Uterus (tissue), 4 donors: ENCODE measurements around the gene TICRR. TPM values are rescaled to one million over a fixed set of nuclear protein-coding genes. Genes with fewer than 3 reads are reported as not detected.

ENCODE experiments used
- DNase-seq, 2 donors: peaks; one replicate each; pipeline ENCODE4 v3.0.0-alpha.2; 2019 to 2020
- H3K27ac ChIP-seq, 2 donors: fragments of 200-600 bp; sonication (generic); 1 replicate in 1 of 2; 2 replicates in 1 of 2; pipeline ENCODE4 v1.5.1; 2016 to 2018
- H3K27me3 ChIP-seq, 2 donors: fragments of 200-600 bp; sonication (generic); one replicate each; pipeline ENCODE4 v1.5.1; 2018 to 2019; ENCODE audit warnings: control low read depth in 1 of 2
- H3K36me3 ChIP-seq, 2 donors: fragments of 200-600 bp; sonication (generic); one replicate each; pipeline ENCODE4 v1.5.1; 2019; ENCODE audit warnings: control low read depth in 1 of 2
- H3K4me1 ChIP-seq, 2 donors: fragments of 200-600 bp; sonication (generic); one replicate each; pipeline ENCODE4 v1.5.1; 2018 to 2019; ENCODE audit warnings: control low read depth in 1 of 2
- H3K4me3 ChIP-seq, 2 donors: fragments of 200-600 bp; sonication (generic); 1 replicate in 1 of 2; 2 replicates in 1 of 2; pipeline ENCODE4 v1.5.1; 2018 to 2019; ENCODE audit warnings: mild to moderate bottlenecking in 1 of 2
- H3K9me3 ChIP-seq, 2 donors: fragments of 200-600 bp; sonication (generic); one replicate each; pipeline ENCODE4 v1.5.1; 2019; ENCODE audit warnings: control low read depth in 1 of 2
- POLR2A ChIP-seq, 2 donors: fragments of 450-650 bp; IDR thresholded peaks; one replicate each; pipeline ENCODE4 v1.6.1; 2016; ENCODE audit warnings: antibody characterized with exemption in 2 of 2, mild to moderate bottlenecking in 1 of 2, moderate library complexity in 1 of 2
- intact Hi-C: fragments of 100-400 bp; cut with DNase I; formaldehyde crosslinking; loops from one replicate; pipeline ENCODE4 v1.15.1; 2023; ENCODE audit warnings: low total_unique reads
- total RNA-seq, 4 donors: library from RNA; depleted of rRNA in 3 of 4; stranded (reverse); fragments of >200 nt in 3 of 4; gene quantifications; one replicate each; pipeline versions ENCODE4 v1.1.0 to v1.2.4, GENCODE V29; 2014 to 2023
- TF ChIP-seq, protein P1 (sequence below), 4 experiments: fragments of 200-600 bp in 2 of 4; fragments of 450-650 bp in 2 of 4; sonication (generic) in 2 of 4; IDR thresholded peaks; one replicate each; pipeline ENCODE4 v1.5.1; 2016 to 2019; ENCODE audit warnings: antibody characterized with exemption in 4 of 4, mild to moderate bottlenecking in 2 of 4, moderate library complexity in 1 of 4
- donor health status: DM: yes; HTN: yes; CAD: no.

TICRR gene
- total RNA-seq, 4 donors from 2014 or later = under 0.01 to 3.7 TPM; not detected in 2

DNA sequence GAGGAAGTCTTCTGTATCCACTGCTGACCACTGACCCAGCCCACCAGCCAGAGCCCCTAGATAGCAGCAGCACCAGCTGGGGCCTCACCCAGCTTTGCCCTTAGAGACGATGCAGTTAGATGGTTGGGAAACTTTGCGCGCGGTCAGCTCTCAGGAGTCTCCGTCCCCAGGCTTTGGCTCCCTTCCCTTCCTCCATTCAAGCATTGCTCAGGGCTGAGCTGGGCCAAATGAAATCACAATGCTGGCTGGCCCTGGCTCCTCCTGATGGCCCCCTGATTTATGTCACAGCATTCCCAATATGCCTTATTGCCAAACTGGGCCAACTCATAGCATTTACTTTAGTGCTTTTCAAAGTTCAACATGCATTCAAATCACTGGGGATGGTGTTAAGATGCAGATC, 44.3 kb upstream of the TICRR start:
- Histone ChIP-seq H3K9me3 (no peaks in the 10 kb centered on the region), H3K4me1 (no peaks in the 10 kb centered on the region), H3K27me3 (no peaks in the 10 kb centered on the region), H3K27ac (no peak overlapping the region), H3K36me3 (no peaks in the 10 kb centered on the region), H3K4me3 (no peak overlapping the region)
- TF ChIP-seq, protein P1, sequence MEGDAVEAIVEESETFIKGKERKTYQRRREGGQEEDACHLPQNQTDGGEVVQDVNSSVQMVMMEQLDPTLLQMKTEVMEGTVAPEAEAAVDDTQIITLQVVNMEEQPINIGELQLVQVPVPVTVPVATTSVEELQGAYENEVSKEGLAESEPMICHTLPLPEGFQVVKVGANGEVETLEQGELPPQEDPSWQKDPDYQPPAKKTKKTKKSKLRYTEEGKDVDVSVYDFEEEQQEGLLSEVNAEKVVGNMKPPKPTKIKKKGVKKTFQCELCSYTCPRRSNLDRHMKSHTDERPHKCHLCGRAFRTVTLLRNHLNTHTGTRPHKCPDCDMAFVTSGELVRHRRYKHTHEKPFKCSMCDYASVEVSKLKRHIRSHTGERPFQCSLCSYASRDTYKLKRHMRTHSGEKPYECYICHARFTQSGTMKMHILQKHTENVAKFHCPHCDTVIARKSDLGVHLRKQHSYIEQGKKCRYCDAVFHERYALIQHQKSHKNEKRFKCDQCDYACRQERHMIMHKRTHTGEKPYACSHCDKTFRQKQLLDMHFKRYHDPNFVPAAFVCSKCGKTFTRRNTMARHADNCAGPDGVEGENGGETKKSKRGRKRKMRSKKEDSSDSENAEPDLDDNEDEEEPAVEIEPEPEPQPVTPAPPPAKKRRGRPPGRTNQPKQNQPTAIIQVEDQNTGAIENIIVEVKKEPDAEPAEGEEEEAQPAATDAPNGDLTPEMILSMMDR (IDR thresholded peaks at IDR 0.05) = no peak
- TF ChIP-seq POLR2A (IDR thresholded peaks at IDR 0.05) = no peak
- no peak for DNase-seq
- intact Hi-C loops = no loop called here

DNA sequence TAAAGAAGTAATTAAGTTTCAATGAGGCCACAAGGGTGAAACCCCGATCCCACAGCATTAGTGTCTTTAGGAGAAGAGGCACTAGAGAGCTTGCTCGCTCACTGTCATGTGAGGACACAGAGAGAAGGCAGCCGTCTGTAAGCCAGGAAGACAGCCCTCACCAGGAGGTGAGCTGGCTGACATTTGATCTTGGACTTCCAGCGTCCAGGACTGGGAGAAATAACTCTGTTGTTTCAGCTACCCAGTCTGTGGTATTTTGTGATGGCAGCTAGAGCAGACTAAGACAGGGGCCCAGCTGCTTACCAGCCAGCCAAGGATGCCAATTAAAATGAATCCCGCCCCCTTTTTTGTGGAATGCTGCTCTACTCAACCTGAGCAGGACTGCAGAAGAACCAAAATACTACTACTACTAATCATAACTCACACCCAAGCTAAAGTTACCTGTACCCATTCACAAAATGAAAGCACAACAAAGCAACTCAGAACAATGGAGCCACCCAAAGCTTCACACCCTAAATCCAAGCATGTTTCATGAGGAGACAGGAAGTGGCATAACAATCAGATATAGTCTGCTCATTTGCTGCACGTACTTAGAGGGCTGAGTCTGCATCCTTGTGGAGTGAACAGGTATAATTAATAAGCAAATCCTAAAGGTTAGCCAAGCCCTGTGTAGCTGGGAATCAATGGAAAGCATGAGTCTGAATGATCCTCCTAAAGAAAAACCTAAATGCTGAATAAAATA, 43.3 kb upstream of the TICRR start:
- Histone ChIP-seq H3K36me3 (no peaks in the 10 kb centered on the region), H3K4me1 (no peaks in the 10 kb centered on the region), H3K9me3 (no peaks in the 10 kb centered on the region), H3K27me3 (no peaks in the 10 kb centered on the region), H3K27ac (no peak overlapping the region), H3K4me3 (no peak overlapping the region)
- intact Hi-C loops = no loop called here
- DNase-seq = no peak
- TF ChIP-seq POLR2A (IDR thresholded peaks at IDR 0.05) = no peak
- TF ChIP-seq, protein P1 (IDR thresholded peaks at IDR 0.05) = no peak

DNA sequence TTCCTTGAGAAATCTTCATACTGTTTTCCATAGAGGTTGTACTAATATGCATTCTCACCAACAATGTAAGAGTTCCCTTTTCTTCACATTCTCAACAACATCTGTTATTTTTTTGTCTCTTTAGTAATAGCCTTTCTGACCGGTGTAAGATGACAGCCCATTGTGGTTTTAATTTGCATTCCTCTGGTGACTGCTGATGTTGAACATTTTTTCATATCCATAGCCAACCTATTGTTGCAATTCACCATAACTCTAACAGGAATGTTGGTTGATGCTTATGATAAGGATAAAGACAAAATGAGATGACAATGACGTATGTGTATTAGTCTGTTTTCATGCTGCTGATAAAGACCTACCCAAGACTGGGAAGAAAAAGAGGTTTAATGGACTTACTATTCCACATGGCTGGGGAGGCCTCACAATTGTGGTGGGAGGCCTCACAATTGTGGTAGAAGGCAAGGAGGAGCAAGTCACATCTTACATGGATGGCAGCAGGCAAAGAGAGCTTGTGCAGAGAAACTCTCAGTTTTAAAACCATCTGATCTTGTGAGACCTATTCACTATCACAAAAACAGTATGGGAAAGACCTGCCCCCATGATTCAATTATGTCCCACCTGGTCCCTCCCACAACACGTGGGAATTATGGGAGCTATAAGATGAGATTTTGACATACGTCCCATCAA, 41.3 kb upstream of the TICRR start:
- no peaks in the 10 kb centered on the region for H3K27me3 ChIP-seq
- no peak for DNase-seq
- H3K9me3 ChIP-seq = no peaks in the 10 kb centered on the region
- intact Hi-C loops = no loop called here
- TF ChIP-seq, protein P1 (IDR thresholded peaks at IDR 0.05) = no peak
- TF ChIP-seq POLR2A (IDR thresholded peaks at IDR 0.05) = no peak
- H3K36me3 ChIP-seq = no peaks in the 10 kb centered on the region
- H3K27ac ChIP-seq = no peak overlapping the region
- no peaks in the 10 kb centered on the region for H3K4me1 ChIP-seq
- no peak overlapping the region for H3K4me3 ChIP-seq

DNA sequence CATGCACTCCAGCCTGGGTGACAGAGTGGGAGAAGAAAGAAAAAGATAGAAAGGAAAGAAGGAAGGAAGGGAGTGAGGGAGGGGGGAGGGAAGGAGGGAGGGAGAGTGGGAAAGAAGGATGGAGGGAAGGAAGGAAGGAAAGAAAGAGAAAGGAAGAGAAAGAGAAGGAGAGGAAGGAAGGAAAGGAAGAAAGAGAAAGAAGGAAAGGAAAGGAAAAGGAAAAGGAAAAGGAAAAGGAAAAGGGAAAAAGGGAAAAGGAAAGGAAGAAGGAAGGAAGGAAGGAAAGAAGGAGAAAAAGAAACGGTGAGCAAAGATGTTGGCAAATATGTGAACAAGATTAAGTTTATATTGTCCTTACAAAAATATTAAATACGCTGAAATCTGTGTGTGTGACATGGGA, 36.2 kb upstream of the TICRR start:
- no peaks in the 10 kb centered on the region for H3K4me1 ChIP-seq
- no peaks in the 10 kb centered on the region for H3K9me3 ChIP-seq
- no peak overlapping the region for H3K27ac ChIP-seq
- no peak for DNase-seq
- no peak overlapping the region for H3K4me3 ChIP-seq
- H3K27me3 ChIP-seq = no peaks in the 10 kb centered on the region
- TF ChIP-seq, protein P1 (IDR thresholded peaks at IDR 0.05) = no peak
- no peak for TF ChIP-seq POLR2A (IDR thresholded peaks at IDR 0.05)
- no peaks in the 10 kb centered on the region for H3K36me3 ChIP-seq
- intact Hi-C loops = no loop called here

DNA sequence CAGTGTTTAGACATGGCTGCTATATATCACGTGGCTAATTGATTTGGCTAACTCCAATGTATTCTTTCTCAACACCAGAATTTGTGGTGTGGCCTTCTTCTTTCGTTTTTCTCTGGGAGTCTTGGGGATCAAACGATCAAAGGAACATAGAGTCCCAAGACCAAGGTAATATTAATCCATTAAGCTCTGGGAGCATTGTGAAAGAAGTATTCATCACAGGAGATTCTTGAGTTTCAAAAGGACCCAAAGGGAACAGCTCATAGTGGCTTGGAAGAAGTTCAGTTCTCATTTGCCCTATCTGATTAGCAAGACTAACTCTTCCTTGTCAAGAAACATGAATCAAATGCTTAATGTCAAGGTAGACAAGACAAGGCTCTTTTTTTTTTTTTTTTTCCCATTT, 32.9 kb upstream of the TICRR start:
- Histone ChIP-seq H3K36me3 (no peaks in the 10 kb centered on the region), H3K27me3 (no peaks in the 10 kb centered on the region), H3K9me3 (no peaks in the 10 kb centered on the region), H3K4me1 (no peaks in the 10 kb centered on the region), H3K27ac (no peak overlapping the region), H3K4me3 (no peak overlapping the region)
- intact Hi-C loops = no loop called here
- TF ChIP-seq, protein P1 (IDR thresholded peaks at IDR 0.05) = no peak
- TF ChIP-seq POLR2A (IDR thresholded peaks at IDR 0.05) = no peak
- no peak for DNase-seq
